ENCODE results near the gene NAA25. TPM values are rescaled to one million over a fixed set of nuclear protein-coding genes. Genes with fewer than 3 reads are reported as not detected.
A peak's percentile ranks its signal among the peaks of the same experiment; 100 is the strongest.

NAA25 gene
- total and polyA plus RNA-seq, 9 of the 15 experiments (the other 6 are each of a cell fraction or from before 2014, with no cell fraction given): 26.6 to 59.6 (median 48.9) TPM

DNA sequence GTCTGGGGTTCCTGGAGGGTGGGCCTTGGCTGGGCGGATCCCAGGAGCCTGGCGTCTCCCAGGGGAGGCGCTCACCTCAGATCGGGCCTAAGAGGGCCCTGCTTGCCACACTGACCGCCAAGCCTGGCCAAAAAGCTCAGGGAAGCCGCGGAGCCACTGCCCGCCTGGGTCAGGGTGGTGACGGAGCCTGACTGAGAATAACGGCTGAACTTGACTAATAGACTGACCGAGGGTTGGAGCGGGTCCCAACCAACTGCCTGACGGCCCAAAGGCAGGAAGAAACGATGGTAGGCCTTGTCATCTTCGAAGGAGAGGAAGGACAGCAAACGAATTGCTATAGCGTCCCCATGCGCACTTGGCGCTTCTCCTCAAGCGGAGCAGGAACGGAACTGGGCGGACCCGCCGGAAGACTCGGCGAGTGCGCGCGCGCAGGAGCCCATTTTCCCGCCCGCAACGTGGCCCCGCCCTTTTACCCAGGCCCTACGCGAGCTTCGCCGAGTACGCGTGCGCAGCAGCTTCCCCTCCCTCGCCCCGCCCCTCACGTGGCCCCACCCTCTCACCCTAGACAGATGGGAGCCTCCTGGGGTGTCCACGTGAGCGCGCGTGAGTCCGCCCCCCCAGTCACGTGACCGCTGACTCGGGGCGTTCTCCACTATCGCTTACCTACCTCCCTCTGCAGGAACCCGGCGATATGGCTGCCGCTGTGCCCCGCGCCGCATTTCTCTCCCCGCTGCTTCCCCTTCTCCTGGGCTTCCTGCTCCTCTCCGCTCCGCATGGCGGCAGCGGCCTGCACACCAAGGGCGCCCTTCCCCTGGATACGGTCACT, 95.6 kb downstream of the NAA25 start, which contains the start of the genes ERP29 and TMEM116 (continued):
- TF ChIP-seq CHD7 (IDR thresholded peaks at IDR 0.05; ENCODE audit: low read depth, low read length) (no peak), POLR2B (IDR thresholded peaks at IDR 0.05; ENCODE audit: low read depth, partially characterized antibody) (peak; percentile 91), RUNX1 (IDR thresholded peaks at IDR 0.05; ENCODE audit: low read depth) (no peak), MYNN (IDR thresholded peaks at IDR 0.05) (no peak), MYNN (CRISPR knock-in tag; IDR thresholded peaks at IDR 0.05) (no peak), KAT7 (CRISPR knock-in tag; IDR thresholded peaks at IDR 0.05; ENCODE audit: borderline replicate concordance) (peak; percentile 28), GATA2 (CRISPR knock-in tag; IDR thresholded peaks at IDR 0.05) (no peak; the same call in 1 of the 2 replicates), BRF1 (IDR thresholded peaks at IDR 0.05; ENCODE audit: borderline replicate concordance, extremely low read depth, insufficient read length) (no peak)
- TF ChIP-seq, protein P1, sequence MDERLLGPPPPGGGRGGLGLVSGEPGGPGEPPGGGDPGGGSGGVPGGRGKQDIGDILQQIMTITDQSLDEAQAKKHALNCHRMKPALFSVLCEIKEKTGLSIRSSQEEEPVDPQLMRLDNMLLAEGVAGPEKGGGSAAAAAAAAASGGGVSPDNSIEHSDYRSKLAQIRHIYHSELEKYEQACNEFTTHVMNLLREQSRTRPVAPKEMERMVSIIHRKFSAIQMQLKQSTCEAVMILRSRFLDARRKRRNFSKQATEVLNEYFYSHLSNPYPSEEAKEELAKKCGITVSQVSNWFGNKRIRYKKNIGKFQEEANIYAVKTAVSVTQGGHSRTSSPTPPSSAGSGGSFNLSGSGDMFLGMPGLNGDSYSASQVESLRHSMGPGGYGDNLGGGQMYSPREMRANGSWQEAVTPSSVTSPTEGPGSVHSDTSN (CRISPR knock-in tag; IDR thresholded peaks at IDR 0.05; ENCODE audit: low read depth): no peak
- TF ChIP-seq, protein P1 (tag; conservative IDR thresholded peaks at IDR 0.05; ENCODE audit: low read depth): 0 out of 2 replicates have a peak, but pooled peaks have one; percentile 15
- TF ChIP-seq, protein P2, sequence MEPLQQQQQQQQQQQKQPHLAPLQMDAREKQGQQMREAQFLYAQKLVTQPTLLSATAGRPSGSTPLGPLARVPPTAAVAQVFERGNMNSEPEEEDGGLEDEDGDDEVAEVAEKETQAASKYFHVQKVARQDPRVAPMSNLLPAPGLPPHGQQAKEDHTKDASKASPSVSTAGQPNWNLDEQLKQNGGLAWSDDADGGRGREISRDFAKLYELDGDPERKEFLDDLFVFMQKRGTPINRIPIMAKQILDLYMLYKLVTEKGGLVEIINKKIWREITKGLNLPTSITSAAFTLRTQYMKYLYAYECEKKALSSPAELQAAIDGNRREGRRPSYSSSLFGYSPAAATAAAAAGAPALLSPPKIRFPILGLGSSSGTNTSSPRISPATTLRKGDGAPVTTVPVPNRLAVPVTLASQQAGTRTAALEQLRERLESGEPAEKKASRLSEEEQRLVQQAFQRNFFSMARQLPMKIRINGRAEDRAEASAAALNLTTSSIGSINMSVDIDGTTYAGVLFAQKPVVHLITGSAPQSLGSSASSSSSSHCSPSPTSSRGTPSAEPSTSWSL (CRISPR knock-in tag; IDR thresholded peaks at IDR 0.05; ENCODE audit: borderline replicate concordance): no peak
